ENCODE results near the gene FGFBP1.
A peak's percentile ranks its signal among the peaks of the same experiment; 100 is the strongest.

DNA sequence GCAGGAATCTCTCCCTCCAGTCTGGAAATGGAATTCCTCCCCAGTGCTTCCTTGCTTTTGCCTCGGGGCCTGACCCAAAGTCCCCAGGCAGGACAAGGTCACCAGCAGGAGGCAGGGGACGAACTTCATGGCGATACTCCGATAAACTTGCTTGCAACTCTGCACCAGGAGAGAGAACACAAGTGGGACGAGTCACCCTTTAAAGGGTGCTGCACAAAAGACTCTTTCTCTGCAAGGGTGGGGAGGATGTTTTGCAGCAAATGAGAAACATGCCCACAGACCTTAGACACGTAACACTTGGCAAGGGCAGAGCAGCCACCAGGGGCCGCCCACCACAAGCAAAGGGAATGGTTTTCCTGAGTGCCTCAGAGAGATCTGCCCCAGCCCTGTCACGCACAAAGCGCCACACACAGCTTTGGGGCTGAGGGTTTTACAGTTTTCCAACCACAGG lies 24.5 kb upstream of the FGFBP1 start, which contains the start of gene FGFBP2:
- peak; percentile 28; the same call in 1 of the 2 replicates for TF ChIP-seq CTCF (conservative IDR thresholded peaks at IDR 0.05)
- TF ChIP-seq EZH2 (IDR thresholded peaks at IDR 0.05; ENCODE audit: low read depth), result no peak
